Stimulated activated CD8-positive, alpha-beta memory T cell treated with anti-CD3 and anti-CD28 coated beads, Interleukin-4, amount 100 ng/mL, for 1 hour (primary cell): ENCODE data around the gene VPS37B.
"Not testable (repeated sequence)": the region's sequence is repeated elsewhere in the genome, so short reads cannot be mapped to it uniquely, and the experiment has no call there.

ENCODE experiments used
- DNase-seq, 2 donors: peaks; one replicate each; pipeline ENCODE4 v3.0.0-alpha.2; 2020; ENCODE audit warnings: low read depth in 2 of 2, low spot score in 1 of 2

Gene VPS37B, protein sequence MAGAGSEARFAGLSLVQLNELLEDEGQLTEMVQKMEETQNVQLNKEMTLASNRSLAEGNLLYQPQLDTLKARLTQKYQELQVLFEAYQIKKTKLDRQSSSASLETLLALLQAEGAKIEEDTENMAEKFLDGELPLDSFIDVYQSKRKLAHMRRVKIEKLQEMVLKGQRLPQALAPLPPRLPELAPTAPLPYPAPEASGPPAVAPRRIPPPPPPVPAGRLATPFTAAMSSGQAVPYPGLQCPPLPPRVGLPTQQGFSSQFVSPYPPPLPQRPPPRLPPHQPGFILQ

DNA sequence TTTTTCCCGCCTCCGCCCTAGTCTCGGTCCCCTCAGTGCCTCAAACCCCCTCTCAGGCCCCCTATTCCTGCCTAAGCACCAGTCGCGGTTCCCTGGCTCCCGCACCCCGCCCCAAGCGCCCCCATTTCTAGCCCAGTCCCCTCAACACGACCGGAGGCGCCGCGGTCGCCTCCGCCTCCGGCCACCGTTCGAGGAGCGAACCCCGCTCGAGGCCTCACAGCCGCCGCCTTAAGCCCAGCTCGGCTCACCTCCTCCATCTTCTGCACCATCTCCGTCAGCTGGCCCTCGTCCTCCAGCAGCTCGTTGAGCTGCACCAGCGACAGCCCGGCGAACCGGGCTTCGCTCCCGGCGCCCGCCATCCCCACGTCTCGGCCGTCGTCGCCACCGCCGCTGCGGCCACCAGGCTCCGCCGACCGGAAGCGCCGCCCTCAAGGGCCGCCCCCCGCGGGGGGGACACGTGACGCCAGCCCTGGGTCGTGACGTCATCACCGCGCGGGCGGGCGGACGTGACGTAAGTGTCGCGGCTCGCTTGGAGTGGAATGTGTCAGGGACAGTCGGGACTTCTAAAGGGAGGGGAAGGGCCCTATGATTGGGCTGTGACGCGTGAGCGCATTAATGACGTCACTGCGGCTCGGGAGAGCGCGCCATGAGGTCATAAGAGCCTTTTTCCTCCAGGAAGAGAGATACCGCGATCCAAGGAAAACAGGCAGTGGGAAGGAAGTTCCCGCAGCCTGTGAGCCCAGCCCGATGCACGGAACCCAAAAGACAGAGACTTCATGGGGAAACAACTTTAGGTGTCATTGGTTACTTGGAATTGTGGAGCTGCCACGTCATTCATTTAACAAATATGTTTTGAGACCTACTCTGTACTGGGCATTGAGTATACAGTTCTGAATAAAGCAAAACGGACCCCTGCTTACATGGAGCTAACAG is at the start of gene VPS37B:
Gene VPS37B (minus strand): TSS at position 421 of the 933 bp plus-strand sequence. CDS start 62 bp downstream, at position 359.
- DNase-seq: peak; percentile 76 to 82

DNA sequence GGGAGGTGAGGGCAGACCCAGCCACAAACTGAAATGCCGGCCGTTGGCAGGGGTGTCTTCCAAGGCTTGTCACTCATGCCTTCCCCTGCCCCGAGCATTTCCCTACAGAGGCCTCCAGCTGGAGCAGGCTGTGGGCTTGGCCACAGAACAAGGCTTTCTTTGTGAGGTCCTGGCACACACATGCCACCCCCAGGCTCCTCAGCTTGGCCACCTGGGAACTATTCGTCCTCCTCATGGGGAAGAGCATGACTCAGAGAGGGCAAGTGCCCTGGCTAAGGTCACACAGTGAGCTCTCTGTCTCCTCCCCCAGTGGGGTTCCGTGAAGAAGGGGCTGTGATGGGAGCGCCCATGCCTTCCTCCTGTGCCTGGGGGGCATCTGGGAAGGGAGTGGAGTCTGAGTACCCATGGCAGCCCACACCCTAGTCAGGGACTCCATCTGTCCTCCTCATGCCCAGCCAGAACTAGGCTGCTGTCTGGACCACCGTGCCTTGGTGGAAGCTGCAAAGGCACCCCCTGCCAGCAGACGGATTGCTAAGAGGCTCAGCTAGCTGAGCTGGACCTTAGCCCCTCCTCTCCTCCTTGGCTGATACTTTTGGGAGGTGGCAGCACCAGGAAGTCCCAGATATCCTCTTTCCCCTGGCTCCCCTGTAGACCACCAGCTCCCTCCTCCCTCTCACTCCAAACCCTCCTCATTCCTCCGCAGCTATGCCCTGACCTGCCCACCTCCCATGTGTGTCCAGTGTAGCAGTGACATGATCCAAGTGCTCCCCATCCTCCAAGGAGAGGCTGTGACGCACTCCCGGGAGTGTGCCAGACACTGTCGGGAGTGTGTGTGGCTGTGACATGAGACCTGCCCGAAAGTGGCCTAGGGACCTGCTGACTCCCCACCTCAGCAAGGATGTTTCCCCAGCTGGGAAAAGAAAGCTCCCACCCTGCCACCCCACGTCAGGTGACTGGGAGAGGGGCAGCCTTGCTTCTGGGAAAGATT is 49.0 kb upstream of the VPS37B start:
- DNase-seq: no peak

DNA sequence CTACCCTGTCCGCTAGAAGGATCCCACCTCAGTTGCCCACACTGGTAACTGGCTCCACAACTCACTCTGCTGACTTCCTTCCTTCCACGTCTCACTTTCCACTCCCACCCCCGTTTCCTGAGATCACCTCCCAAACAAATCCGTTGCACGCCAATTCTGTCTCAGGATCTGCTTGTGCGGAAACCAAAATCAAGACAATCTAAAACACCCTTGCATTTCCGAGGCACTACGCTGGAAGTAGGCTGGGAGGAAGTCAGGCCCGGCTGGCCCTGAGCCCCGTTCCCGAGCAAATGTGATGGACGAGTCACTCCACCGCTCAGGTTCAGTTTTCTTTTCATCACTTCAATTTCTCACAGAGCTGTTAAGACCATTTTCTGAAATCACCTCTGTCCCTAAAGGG is 47.3 kb upstream of the VPS37B start:
- no peak for DNase-seq

DNA sequence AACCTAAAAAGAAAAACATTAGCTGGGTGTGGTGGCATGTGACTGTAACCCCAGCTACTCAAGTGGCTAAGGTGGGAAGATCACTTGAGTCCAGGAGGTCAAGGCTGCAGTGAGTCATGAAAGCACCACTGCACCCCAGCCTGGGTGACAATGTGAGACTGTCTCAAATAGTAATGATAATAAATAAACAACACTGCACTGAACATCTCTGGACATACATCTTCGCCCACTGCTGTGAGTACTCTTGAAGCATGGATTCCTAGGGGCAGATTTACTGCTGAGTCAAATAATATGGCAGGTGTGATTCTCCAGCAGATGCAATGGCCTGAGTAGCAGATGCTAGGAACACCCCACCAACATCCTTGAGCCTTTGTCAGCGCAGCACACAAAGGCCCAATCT is 46.7 kb upstream of the VPS37B start:
- DNase-seq: no peak

DNA sequence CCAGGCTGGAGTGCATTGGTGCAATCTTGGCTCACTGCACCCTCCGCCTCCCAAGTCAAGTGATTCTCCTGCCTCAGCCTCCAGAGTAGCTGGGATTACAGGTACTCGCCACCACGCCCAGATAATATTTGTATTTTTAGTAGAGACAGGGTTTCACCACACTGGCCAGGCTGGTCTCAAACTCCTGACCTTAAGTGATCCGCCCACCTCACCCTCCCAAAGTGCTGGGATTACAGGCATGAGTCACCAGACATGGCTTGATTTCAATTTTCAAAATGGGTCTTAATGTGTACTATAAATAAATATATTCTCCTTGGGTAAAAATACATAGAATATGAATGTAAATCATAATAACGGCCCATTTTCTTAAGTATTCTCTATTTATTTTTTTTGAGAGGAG is 45.4 kb upstream of the VPS37B start:
- DNase-seq: not testable (repeated sequence)

DNA sequence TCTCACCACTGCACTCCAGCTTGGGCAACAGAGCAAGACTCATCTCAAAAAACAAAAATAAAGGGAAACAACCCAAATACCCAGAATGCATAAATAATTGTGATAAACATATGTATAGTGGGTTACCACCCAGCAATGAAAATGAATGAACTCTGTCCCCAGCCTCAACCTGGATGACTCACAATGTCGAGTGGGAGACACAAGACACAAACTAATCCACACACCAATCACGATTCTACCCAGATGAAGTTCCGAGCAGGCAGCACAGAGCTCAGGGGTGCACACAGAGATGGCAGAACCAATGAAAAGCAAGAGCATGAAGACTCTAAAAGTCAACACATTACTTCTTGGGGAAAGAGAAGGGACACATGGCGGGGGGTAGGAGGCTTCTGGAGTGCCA is 43.2 kb upstream of the VPS37B start:
- DNase-seq: no peak

DNA sequence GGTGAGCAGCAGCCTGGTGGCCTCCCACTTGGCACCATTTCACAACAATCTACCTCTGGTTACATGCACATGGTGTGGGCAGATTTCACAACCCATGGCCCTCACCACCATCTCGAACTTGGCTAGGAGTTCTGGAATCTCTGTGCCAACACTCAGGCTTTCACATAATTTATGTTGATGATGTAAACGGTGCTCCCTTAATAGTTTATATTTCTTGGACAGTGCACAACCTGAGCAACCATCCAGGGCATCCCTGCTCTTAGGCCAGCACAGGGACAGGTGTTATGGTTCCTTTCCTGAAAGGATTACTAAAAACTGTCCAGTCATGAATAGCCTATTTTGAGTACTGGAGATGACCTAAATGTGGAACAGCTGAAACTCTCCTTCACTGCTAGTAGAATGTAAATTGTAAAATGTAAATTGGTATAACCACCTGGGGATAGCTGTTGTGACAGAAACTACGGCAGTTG is 41.7 kb upstream of the VPS37B start:
- DNase-seq: no peak

DNA sequence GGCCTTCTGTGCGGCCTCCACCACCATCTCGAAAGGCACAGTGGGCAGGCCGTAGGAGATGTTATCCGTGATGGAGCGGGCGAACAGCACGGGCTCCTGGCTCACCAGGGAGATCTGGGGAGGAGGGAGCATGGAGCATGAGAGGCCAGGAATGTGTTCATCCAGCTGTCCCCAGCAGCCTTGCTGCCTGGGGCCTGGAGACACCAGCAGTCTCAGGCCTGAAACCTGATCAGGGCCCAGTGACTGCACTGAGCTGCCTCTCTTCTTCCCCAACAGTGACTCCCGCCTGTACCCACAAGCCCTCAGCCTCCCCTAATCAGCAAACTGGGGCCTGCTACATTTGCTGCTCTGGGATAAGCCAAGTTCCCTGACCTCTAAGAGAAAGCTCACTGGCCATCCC is 39.4 kb upstream of the VPS37B start:
- DNase-seq: no peak

DNA sequence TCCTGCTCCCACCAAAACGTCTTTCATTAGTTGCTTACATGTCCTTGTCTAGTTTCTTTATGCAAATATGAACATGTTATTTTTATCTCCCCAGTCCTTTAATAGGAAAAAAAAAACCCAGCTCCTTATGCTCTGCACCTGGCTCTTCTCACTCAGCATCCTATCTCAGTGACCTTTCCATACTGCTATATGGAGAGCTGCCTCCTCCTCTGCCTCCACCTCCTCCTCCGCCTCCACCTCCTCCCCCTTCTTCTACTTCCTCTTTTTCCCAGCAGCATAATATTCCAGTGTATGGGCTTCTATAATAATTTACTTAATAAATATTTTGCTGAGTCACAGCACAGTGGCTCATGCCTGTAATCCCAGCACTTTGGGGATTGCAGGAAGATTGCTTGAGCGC is 38.8 kb upstream of the VPS37B start:
- DNase-seq: no peak

DNA sequence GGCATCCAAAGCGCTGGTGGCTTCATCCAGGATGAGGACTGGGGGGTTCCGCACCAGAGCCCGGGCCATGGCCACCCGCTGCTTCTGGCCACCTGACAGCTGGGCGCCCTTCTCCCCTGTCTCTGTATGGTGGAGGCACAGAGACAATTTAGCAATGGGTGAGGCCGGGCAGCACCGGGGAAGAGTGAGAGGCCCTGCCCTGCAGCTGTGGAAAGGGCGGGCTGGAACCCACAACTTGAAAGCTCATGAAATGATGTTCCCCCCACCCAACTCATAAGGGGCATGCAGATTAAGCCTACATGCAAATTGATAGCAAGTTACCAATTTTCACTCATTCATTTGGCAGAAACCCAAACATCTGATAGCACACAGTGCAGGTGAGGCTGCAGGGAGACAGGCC is 36.3 kb upstream of the VPS37B start:
- no peak for DNase-seq

DNA sequence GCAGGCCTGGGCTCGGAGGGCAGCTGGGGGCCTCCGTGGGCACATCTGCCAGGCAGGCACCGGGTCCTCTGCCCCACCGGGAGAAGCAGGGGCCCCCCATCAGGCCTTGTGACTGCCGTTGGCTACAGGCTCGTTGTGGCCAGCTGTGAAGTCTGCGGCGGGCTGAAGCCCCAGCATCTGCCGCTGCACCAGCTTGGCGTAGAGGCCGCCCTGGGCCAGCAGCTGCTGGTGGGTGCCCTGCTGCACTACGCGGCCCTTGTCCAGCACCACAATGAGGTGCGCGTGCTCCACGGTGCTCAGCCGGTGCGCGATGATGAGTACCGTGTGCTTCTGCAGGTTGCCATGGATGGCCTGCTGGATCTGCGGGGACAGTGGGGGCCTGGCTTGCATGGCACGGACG is 33.9 kb upstream of the VPS37B start:
- no peak for DNase-seq

DNA sequence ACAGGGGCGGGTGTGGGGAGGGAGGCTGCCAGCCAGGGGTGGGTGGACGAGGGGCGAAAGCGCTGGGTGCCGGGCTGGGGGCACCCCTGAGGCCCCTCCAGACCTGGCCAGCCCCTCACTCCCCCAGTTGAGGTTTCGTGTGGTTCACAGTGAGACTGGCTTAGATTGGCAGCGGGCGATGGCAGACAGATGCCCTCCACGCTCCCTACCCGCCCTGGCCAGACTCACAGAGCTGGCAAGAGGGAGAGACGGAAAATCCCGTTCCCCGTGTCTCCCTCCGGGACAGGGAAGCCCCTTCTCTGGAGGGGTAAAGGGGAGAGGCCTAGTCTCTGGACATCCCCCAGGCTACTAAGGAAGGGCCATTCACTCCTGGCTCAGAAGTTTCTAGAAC is 33.2 kb upstream of the VPS37B start:
- no peak for DNase-seq

DNA sequence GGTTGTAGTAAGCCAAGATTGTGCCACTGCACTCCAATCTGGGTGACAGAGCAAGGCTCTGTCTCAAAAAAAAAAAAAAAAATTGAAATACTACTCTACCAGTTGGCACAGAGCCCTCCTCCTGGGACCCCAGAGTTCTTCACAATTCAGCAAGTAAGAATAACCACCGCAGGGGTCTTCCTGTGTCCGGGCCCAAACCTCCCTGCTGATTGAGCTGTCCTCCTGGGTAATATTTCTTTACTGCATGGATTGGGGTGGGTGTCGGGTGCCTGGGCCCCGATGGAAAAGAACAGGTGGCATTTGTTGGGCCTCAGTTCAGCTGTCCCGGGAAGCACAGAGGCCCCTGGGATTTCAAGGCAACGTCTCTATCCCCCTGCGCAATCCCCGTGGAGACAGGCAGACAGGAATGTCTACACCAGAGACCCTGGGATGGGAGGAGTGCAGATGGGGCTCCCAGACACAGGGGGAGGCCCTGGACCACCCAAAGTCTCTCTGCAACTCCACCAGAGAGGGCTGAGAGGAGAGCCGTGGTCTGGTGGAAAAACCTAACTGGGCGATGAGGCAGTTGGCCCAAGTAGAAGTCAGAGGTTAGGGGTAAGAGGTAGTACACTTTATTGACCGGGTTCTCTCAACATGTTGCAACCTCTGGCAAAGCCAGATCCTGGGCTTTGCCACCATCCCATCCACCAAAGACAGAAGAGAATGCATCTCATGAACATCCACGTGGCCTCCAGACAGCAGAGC is 32.7 kb upstream of the VPS37B start:
- DNase-seq: no peak

DNA sequence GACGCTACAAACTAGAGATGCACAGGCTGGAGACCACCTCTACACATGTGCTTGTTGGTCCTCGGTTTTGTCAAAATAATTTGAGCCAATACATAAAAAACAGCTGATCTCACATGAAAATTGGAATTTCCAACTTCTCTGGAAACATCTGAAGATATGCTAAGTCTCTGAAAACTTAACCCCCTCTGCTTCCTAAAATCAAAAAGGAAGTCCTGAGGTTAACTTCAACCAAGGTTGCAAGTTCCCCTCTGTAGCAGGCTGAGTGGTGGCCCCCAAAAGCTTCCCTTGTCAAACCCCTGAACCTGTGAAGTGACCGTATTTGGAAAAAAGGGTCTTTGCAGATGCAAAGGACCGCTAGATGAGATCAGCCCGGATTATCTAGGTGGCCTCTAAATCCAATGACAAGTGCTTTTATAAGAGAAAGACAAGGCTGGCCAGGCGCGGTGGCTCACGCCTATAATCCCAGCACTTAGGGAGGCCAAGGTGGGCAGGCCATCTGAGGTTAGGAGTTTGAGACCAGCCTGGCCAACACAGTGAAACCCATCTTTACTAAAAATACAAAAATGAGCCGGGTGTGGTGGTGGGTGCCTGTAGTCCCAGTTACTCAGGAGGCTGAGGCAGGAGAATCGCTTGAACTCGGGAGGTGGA is 32.0 kb upstream of the VPS37B start:
- DNase-seq: no peak

DNA sequence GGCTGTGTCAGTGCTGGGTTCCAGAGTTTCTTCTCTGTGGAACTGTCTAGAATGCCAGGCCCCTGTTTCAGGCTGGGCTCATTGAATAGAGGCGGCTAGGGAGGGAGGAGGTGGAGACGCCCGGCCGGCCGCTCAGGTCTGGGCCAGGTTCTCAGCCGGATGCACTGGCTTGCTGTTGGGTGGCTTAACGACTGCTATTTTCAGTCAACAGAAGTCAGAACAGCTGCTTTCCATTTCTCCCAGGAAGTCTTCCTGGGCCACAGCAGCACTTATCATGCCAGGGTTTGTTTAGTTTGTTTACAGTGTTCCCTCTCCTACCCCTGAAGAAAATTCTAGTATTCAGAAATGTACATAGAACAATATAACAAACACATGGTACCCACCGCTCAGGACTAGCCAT is 26.0 kb upstream of the VPS37B start:
- no peak for DNase-seq

DNA sequence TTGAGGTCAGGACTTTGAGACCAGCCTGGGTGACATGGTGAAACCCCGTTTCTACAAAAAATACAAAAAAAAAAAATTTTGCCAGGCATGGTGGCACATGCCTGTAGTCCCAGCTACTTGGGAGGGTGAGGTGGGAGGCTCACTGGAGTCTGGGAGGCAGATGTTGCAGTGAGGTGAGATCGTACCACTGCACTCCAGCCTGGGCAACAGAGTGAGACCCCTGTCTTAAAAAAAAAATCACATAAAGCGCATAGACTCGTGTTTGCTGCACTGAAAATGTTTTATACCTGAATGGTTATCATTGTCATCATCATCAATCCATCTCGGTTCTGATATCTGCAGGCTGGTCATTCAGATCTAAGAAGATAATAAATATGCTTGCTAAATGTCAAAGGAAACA is 24.8 kb upstream of the VPS37B start:
- DNase-seq: no peak

DNA sequence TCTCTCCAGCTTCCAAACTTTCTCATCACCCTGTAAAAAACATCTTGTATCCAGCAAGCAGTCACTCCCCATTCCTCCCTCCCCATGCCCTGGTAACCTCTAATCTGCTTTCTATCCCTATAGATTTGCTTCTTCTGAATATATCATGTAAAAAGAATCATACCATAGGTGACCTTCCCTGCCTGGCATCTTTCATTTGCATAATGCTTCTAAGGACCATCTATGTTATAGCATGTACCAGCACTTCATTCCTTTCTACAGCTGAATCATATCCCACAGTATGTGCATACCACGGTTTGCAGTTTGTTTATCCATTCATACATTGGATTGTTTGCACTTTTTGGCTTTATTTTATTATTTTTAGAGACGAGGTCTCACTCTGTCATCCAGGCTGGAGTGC is 22.9 kb upstream of the VPS37B start:
- DNase-seq: no peak

DNA sequence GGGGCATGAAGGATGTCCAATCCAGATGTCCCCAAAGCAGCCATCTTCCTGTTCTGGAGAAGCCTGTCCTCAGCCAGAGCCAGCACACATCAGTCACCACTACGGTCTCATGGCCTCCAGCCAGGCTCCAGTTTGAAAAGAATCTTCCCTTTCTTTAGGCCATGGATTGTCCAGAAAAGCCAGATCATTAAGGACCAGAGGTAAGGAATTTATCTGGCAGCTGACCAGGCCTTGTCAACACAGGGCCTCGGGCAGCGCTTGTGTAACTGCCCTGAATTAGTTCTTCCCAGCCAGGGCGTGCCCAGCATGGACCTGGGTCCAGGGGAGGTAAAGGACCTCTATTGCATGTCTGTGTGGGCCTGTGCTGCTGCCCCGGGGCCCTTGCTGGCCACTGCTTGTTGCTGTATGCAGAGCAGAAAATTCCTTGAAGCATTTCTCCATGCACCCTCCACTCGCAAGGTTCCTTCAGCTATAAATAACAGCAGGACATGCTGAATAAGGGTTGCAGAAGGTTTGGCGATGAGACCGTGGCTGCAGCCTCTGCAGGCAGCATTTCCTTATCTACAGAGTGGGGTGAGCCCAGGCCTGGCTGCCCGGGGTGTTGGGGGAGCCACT is 21.7 kb upstream of the VPS37B start:
- DNase-seq: no peak

DNA sequence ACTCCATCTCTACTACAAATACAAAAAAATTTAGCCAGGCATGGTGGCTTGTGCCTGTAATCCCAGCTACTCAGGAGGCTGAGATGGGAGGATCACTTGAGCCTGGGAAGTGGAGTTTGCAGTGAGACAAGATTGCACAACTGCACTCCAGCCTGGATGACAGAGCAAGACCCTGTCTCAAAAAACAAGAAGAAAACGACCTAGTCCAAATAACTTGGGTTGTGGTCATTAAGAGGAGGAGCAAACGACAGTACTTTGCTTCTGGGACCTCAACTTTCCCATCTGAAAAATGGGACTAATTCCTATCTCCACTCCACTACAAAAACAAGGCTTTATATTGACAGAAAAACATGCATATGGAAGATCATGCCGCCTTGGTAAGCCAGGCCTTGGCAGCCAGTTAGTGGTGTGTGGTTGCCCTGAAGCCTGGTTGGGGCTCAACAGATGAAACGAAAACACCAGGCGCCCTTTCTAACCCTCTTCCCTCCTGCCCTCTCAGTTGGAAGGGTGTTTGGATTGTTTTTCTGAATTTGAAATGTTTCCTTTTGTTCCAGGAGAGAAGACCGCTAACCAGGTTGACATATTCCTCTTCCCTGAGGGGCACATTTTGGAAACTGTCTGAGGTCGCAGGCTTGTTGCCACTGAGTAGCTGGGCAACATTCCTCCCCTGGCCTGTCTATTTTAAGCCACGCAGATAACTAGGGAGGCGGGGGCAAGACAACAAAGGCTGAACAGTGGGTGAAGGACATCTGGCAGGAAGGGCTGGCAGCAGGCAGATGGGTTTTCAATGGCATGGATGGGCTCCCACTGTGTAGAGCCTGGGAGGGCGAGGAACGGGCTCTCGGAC is 13.7 kb upstream of the VPS37B start:
- DNase-seq: no peak
